Memory B cell (primary cell): Measurements from ENCODE around the gene ALKBH1.
"Not testable (repeated sequence)": the region's sequence is repeated elsewhere in the genome, so short reads cannot be mapped to it uniquely, and the experiment has no call there.

Experiments used
- ATAC-seq: fragments of 150-1000 bp; cut with Tn5 transposase; 2 replicates; pipeline ENCODE4 v1.10.0; 2021; ENCODE audit warnings: low read depth, mild to moderate bottlenecking, moderate library complexity
- DNase-seq, 2 donors: peaks; one replicate each; pipeline ENCODE4 v3.0.0; 2022; ENCODE audit warnings: low spot score in 2 of 2
- H3K27ac Mint-ChIP-seq: one replicate; pipeline ENCODE4 v1.8.0; 2022; ENCODE audit warnings: mild to moderate bottlenecking, moderate library complexity, mixed read lengths
- H3K27me3 Mint-ChIP-seq: one replicate; pipeline ENCODE4 v1.8.0; 2022; ENCODE audit warnings: mixed read lengths
- H3K36me3 Mint-ChIP-seq: one replicate; pipeline ENCODE4 v1.8.0; 2022; ENCODE audit warnings: mild to moderate bottlenecking, mixed read lengths
- H3K4me1 Mint-ChIP-seq: one replicate; pipeline ENCODE4 v1.8.0; 2022; ENCODE audit warnings: mixed read lengths
- H3K4me3 Mint-ChIP-seq: one replicate; pipeline ENCODE4 v1.8.0; 2022; ENCODE audit warnings: mild to moderate bottlenecking, moderate library complexity, mixed read lengths
- H3K9me3 Mint-ChIP-seq: one replicate; pipeline ENCODE4 v1.8.0; 2022; ENCODE audit warnings: mixed read lengths

Gene ALKBH1

DNA sequence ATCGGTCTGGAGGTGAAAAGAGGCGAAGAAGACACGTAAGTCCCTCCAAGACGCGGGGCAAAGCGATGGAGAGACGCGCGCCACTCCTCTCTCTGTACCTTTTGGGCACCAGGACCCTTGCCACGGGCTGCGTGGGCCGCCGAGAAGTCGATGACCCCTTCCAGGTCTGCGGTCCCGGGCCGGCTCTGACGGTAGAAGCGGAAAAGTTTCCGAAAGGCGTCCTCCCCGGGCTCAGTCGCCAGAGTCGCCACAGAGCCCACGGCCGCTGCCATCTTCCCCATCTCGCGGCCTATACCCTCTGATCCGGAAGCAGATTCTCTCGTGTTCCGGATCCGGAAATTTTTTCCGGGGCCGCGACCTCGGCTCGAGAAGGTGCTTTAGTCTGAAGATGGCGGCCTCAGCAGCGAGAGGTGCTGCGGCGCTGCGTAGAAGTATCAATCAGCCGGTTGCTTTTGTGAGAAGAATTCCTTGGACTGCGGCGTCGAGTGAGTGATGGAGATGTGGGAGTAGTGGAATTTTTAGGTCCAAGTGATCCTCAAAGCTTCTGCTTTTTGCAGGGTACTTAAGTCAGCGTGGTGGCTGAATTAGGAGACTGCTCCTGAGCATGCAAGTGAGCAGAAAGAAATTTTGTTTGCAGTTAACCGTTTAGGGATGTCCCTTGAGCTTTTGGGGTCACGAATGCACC is at the start of gene ALKBH1, which contains the start of gene SLIRP:
TSS of gene ALKBH1 (minus strand) at position 300 of the 685 bp plus-strand sequence. CDS start at position 281, 19 bp downstream.
TSS of gene SLIRP (plus strand) at position 380 of the 685 bp plus-strand sequence. CDS start at position 389, 9 bp downstream.
- Mint-ChIP-seq H3K27me3 (no peaks in the 10 kb centered on the region), H3K27ac (peak within 1 kb of the TSS; percentile 94), H3K4me1 (peaks cover 23% of the 10 kb centered on the region), H3K4me3 (peak within 1 kb of the TSS; percentile 92), H3K36me3 (peaks cover 11% of the 10 kb centered on the region), H3K9me3 (no peaks in the 10 kb centered on the region)
- ATAC-seq (peak; percentile 97), DNase-seq (peak; percentile 74 to 83)

DNA sequence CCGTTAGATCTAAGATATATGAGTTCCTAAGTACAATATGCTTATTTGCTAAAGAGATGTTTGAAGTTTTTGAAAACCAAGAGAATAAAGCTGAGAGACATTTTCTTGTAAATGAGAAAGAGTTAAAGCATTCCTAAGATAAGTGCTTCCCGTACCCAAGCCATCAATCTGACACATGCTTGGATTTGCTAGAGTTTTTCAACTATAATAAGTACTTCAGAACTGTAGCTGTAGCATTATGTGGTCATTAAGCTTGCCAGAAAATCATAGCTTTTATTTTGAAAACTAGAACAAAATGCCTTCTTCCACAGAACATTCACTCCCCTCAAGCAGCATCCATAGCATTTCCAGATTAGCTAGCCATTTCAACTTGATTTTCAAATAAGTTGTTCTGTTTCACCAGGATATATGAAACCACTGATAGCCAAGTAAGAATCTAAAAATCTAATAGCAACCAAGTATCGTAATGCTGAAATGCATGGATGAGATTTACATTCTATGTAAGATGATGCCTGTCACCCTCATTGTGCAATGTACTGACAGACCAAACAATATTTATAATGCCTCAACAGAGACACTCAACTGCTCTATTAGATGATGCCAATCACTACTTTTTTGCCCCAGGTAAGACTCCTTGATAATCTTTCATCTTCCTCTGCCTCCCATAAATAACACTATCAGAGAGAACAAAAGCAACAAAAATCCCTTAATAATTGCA is 45.1 kb upstream of the ALKBH1 start:
- Mint-ChIP-seq H3K27ac (no peak overlapping the region), H3K27me3 (no peaks in the 10 kb centered on the region), H3K36me3 (peaks cover 31% of the 10 kb centered on the region), H3K4me3 (no peak overlapping the region), H3K4me1 (peaks cover 17% of the 10 kb centered on the region), H3K9me3 (no peaks in the 10 kb centered on the region)
- ATAC-seq (no peak), DNase-seq (no peak)

GRCh38 chr14:77752266-77752665 is 44.4 kb upstream of the ALKBH1 start:
- H3K27me3 Mint-ChIP-seq, result no peaks in the 10 kb centered on the region
- peaks cover 26% of the 10 kb centered on the region for H3K36me3 Mint-ChIP-seq
- H3K9me3 Mint-ChIP-seq, result no peaks in the 10 kb centered on the region
- H3K4me1 Mint-ChIP-seq, result peaks cover 11% of the 10 kb centered on the region
- no peak for DNase-seq
- no peak overlapping the region for H3K27ac Mint-ChIP-seq
- ATAC-seq, result no peak
- H3K4me3 Mint-ChIP-seq, result no peak overlapping the region

DNA sequence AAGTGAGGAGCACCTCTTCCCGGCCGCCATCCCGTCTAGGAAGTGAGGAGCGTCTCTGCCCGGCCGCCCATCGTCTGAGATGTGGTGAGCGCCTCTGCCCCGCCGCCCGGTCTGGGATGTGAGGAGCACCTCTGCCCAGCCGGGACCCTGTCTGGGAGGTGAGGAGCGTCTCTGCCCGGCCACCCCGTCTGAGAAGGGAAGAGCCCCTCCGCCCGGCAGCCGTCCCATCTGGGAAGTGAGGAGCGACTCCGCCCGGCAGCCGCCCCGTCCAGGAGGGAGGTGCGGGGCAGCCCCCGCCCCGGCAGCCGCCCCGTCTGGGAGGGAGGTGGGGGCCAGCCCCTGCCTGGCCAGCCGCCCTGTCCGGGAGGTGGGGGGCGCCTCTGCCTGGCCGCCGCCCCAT is 39.6 kb upstream of the ALKBH1 start:
- H3K9me3 Mint-ChIP-seq, ATAC-seq, H3K4me3 Mint-ChIP-seq, H3K27me3 Mint-ChIP-seq, H3K27ac Mint-ChIP-seq, DNase-seq: not testable (repeated sequence)
- peaks cover 16% of the 10 kb centered on the region for H3K4me1 Mint-ChIP-seq
- H3K36me3 Mint-ChIP-seq, result peaks cover 32% of the 10 kb centered on the region

GRCh38 chr14:77746064-77746702 is 38.4 kb upstream of the ALKBH1 start:
- peaks cover 31% of the 10 kb centered on the region for H3K36me3 Mint-ChIP-seq
- ATAC-seq (no peak), DNase-seq (no peak)
- H3K27me3 Mint-ChIP-seq, result no peaks in the 10 kb centered on the region
- H3K9me3 Mint-ChIP-seq, result no peaks in the 10 kb centered on the region
- peaks cover 16% of the 10 kb centered on the region for H3K4me1 Mint-ChIP-seq
- no peak overlapping the region for H3K27ac Mint-ChIP-seq
- H3K4me3 Mint-ChIP-seq, result no peak overlapping the region

DNA sequence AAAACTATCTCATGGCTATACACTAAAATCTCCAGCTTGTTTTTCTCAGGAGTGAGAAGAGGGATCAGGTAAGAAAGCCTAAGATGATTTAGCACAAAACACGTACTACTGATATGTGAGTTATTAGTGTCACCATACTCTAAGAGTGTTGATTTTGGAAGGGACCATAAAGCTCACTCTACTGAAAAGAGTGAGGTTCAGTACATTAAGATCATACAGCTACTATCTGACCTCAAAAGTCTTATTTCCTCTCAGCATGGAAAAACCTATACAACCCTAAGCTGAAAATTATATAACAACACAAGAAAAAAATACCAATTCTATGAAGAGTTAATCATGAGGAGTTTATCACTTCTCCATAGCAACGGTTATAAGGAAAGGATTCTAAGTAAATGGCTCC is 33.6 kb upstream of the ALKBH1 start:
- Mint-ChIP-seq H3K27ac (peak overlapping the region; percentile 28), H3K9me3 (no peaks in the 10 kb centered on the region), H3K4me3 (no peak overlapping the region), H3K4me1 (peaks cover 11% of the 10 kb centered on the region), H3K36me3 (peaks cover 25% of the 10 kb centered on the region), H3K27me3 (no peaks in the 10 kb centered on the region)
- ATAC-seq (no peak), DNase-seq (no peak)

DNA sequence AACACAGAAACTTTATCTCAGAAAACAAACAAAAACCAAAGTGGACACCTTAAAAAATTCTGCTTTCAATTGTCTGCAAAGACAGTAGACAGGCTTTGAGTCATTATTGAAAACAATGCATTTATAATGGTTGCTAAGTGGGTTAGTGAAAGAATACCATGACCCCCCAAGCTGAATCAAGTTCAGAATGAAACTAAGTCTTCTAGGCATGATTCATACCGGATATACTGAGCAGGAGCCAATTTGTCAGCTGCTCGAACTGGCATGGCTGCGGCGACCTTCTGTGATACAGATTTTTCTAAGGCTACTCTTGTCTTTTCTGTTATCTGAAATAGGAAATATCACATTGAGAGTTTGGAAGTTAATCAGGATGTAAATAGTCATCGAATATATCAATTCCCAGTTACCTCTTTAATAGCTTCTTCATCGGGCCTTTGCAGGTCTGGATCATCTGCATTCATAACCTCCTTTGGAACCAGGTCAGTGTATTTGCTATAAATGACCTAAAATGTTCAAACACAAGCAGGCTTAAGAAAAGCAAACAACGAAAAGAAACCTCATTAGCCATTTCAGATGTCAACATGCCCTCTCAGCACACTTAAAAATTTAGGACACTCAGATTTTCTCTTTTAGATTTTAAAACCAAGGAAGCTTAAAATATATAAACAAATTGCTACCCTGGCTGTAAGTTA is 30.9 kb upstream of the ALKBH1 start:
- no peaks in the 10 kb centered on the region for H3K9me3 Mint-ChIP-seq
- peaks cover 25% of the 10 kb centered on the region for H3K36me3 Mint-ChIP-seq
- H3K4me3 Mint-ChIP-seq, result no peak overlapping the region
- peaks cover 5% of the 10 kb centered on the region for H3K4me1 Mint-ChIP-seq
- no peak for ATAC-seq
- H3K27ac Mint-ChIP-seq, result no peak overlapping the region
- no peaks in the 10 kb centered on the region for H3K27me3 Mint-ChIP-seq
- no peak for DNase-seq

GRCh38 chr14:77730976-77731497 is 23.2 kb upstream of the ALKBH1 start:
- ATAC-seq, result no peak
- H3K4me1 Mint-ChIP-seq, result peaks cover 5% of the 10 kb centered on the region
- H3K9me3 Mint-ChIP-seq, result no peaks in the 10 kb centered on the region
- peaks cover 42% of the 10 kb centered on the region for H3K36me3 Mint-ChIP-seq
- no peak for DNase-seq
- H3K27ac Mint-ChIP-seq, result peak overlapping the region; percentile 66
- no peaks in the 10 kb centered on the region for H3K27me3 Mint-ChIP-seq
- H3K4me3 Mint-ChIP-seq, result no peak overlapping the region

GRCh38 chr14:77722301-77722700 is 14.5 kb upstream of the ALKBH1 start:
- Mint-ChIP-seq H3K27me3 (no peaks in the 10 kb centered on the region), H3K4me3 (no peak overlapping the region), H3K36me3 (peaks cover 39% of the 10 kb centered on the region), H3K27ac (no peak overlapping the region), H3K4me1 (no peaks in the 10 kb centered on the region), H3K9me3 (no peaks in the 10 kb centered on the region)
- DNase-seq, result no peak
- ATAC-seq, result no peak

DNA sequence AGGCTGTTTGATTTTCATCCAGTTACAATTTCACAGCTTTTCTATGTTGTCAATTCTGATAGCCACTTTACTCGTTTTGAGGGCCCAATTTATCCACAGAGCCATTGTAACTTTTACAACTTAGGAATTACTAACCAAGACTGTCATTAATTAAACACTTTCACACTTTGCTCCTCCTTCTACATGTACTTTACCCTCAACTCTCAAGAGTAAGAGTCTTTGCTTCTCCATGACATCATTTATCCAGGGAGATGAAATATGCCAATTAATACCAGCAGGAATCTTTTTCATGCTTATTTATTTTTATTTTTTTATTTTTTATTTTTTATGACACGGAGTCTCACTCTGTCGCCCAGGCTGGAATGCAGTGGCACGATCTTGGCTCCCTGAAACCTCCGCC is 13.6 kb upstream of the ALKBH1 start:
- Mint-ChIP-seq H3K4me3 (no peak overlapping the region), H3K9me3 (no peaks in the 10 kb centered on the region), H3K27ac (peak overlapping the region; percentile 47), H3K4me1 (no peaks in the 10 kb centered on the region), H3K27me3 (no peaks in the 10 kb centered on the region), H3K36me3 (peaks cover 36% of the 10 kb centered on the region)
- ATAC-seq (no peak), DNase-seq (no peak)

DNA sequence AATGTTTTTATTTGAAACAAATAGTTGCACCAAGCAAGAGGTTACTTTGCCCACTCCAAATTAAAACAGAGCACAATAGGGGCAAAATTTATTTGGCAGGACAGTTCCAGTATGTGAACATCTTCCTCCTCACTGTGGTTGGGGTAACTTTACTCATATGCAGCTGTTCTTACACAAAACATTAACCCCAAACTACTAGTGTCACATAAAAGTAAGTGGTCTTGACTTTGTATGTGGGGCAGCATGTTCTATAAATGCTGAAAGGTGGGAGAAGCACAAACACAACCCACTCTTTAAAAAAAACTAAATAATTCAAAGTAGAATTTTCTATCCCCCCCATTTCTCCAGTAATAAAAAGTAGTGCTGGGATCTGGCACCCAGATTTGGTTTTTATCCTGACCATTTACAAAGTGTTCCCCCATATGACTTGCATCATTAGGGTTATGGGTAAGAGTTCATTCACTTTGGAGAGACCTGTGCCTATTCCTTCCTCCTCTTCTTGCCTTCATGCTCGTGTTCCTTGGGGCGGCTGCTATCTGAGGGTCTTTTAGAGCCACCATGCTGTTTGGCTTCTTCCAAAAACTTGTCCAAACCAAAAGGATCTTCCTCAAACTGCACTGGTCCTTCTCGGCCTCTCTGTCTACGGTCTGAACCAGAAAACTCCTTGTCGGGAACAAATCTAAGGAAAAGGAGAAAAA is 9.9 kb upstream of the ALKBH1 start:
- ATAC-seq (no peak), DNase-seq (no peak)
- Mint-ChIP-seq H3K4me3 (no peak overlapping the region), H3K27me3 (no peaks in the 10 kb centered on the region), H3K27ac (peak overlapping the region; percentile 45), H3K36me3 (peaks cover 28% of the 10 kb centered on the region), H3K4me1 (peaks cover 3% of the 10 kb centered on the region), H3K9me3 (no peaks in the 10 kb centered on the region)

- H3K9me3 Mint-ChIP-seq, result no peaks in the 10 kb centered on the region
- H3K27me3 Mint-ChIP-seq, result no peaks in the 10 kb centered on the region
- H3K27ac Mint-ChIP-seq, result peak overlapping the region; percentile 75
- H3K4me3 Mint-ChIP-seq, result no peak overlapping the region
- ATAC-seq (no peak), DNase-seq (no peak)
- H3K36me3 Mint-ChIP-seq, result peaks cover 21% of the 10 kb centered on the region
- peaks cover 10% of the 10 kb centered on the region for H3K4me1 Mint-ChIP-seq
Observed at GRCh38 chr14:77714926-77715325, 7.1 kb upstream of the ALKBH1 start.

- ATAC-seq (no peak), DNase-seq (no peak)
- Mint-ChIP-seq H3K36me3 (peaks cover 13% of the 10 kb centered on the region), H3K9me3 (no peaks in the 10 kb centered on the region), H3K4me3 (peak overlapping the region; percentile 3), H3K27ac (peak overlapping the region; percentile 64), H3K4me1 (peaks cover 27% of the 10 kb centered on the region), H3K27me3 (no peaks in the 10 kb centered on the region)
Observed at GRCh38 chr14:77710364-77710763, 2.5 kb upstream of the ALKBH1 start.
